Fibroblast of mammary gland (primary cell): ENCODE measurements around the gene THAP4.

Source experiments
- DNase-seq: peaks from one replicate; pipeline ENCODE4 v3.0.0-alpha.2; 2010; ENCODE audit warnings: low read depth
- H3K4me3 ChIP-seq: 2 replicates; pipeline ENCODE4 v1.5.1; 2011; ENCODE audit warnings: low read depth, mild to moderate bottlenecking, low read length, moderate library complexity; ENCODE audit not compliant: control insufficient read depth
- TF ChIP-seq, protein P1 (sequence below): conservative IDR thresholded peaks from 2 replicates; pipeline ENCODE4 v1.5.1; 2011; ENCODE audit warnings: low read depth, low read length, inconsistent platforms; ENCODE audit not compliant: control insufficient read depth, insufficient read depth

THAP4 gene

DNA sequence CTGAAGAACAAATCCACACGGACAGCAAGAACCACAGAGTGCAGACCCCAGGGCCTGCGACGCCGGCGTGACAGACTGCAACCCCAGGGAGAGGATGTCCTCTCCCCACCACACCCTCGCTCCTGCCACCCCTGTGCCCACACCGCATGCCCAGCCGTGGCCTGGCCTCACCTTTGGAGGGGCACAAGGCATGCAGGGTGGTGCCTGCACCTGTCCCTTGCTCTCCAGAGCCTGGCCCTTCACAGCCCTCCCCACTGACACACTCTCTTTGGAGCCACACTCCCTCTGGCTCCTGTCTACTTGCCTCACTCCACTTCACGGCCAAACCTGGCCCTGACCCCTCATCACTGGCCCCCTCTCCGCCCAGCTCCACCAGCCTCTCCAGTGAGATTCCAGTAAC, 9.3 kb downstream of the THAP4 start:
- TF ChIP-seq, protein P1, sequence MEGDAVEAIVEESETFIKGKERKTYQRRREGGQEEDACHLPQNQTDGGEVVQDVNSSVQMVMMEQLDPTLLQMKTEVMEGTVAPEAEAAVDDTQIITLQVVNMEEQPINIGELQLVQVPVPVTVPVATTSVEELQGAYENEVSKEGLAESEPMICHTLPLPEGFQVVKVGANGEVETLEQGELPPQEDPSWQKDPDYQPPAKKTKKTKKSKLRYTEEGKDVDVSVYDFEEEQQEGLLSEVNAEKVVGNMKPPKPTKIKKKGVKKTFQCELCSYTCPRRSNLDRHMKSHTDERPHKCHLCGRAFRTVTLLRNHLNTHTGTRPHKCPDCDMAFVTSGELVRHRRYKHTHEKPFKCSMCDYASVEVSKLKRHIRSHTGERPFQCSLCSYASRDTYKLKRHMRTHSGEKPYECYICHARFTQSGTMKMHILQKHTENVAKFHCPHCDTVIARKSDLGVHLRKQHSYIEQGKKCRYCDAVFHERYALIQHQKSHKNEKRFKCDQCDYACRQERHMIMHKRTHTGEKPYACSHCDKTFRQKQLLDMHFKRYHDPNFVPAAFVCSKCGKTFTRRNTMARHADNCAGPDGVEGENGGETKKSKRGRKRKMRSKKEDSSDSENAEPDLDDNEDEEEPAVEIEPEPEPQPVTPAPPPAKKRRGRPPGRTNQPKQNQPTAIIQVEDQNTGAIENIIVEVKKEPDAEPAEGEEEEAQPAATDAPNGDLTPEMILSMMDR: no peak
- no peak overlapping the region for H3K4me3 ChIP-seq
- no peak for DNase-seq

DNA sequence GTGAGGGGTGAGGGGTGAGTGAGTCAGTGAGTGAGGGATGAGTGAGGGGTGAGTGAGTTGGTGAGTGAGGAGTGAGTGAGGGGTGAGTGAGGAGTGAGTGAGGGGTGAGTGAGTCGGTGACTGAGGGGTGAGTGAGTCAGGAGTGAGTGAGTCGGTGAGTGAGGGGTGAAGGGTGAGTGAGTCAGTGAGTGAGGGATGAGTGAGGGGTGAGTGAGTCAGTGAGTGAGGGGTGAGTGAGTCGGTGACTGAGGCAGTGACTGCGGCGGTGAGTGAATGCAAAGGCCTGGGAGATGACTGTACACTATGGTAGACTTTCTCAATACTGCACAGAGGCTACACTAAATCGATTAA, 16.6 kb downstream of the THAP4 start:
- TF ChIP-seq, protein P1: no peak
- peak; percentile 72 for DNase-seq
- H3K4me3 ChIP-seq: no peak overlapping the region

DNA sequence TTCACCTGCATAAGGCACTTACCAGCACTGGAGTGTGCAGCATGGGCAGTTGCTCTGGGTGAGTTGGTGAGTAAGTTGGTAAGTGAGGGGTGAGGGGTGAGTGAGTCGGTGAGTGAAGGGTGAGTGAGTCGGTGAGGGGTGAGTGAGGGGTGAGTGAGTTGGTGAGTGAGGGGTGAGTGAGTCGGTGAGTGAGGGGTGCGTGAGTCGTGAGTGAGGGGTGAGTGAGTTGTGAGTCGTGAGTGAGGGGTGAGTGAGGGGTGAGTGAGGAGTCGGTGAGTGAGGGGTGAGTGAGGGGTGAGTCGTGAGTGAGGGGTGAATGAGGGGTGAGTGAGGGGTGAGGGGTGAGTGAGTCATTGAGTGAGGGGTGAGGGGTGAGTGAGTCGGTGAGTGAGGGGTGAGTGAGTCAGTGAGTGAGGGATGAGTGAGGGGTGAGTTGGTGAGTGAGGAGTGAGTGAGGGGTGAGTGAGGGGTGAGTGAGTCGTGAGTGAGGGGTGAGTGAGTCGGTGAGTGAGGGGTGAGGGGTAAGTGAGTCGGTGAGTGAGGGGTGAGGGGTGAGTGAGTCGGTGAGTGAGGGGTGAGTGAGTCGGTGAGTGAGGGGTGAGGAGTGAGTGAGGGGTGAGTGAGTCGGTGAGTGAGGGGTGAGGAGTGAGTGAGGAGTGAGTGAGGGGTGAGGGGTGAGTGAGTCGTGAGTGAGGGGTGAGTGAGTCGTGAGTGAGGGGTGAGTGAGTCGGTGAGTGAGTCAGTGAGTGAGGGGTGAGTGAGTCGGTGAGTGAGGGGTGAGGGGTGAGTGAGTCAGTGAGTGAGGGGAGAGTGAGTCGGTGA, 17.1 kb downstream of the THAP4 start:
- no peak overlapping the region for H3K4me3 ChIP-seq
- no peak for DNase-seq
- TF ChIP-seq, protein P1: no peak

DNA sequence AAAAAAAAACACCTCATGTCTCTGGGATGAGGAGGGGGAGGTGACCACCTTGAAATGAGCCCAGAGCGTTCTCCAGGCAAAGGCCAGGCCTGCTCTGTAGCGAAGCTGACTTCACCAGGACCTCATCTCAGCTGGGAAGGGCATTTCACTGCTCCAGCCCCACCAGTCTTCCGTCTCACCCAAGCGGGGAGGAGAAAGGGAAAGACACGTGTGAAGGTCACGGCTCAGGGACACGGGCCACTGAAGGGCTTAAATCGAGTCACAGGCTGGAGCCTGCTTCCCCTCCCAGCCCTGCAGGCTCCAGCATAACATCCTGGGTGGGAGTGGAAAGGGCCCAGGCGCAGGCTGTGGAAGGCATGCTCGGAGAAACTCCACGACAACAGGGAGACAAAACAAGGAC, 18.1 kb downstream of the THAP4 start:
- H3K4me3 ChIP-seq: no peak overlapping the region
- no peak for DNase-seq
- TF ChIP-seq, protein P1: no peak

- no peak overlapping the region for H3K4me3 ChIP-seq
- TF ChIP-seq, protein P1: no peak
These were observed 18.6 kb downstream of the THAP4 start for GRCh38 chr2:241618296-241618805.

GRCh38 chr2:241617431-241618154, 19.4 kb downstream of the THAP4 start:
- DNase-seq: no peak
- no peak overlapping the region for H3K4me3 ChIP-seq
- TF ChIP-seq, protein P1: no peak

More at GRCh38 chr2:241618296-241618805, 18.6 kb downstream of the THAP4 start:
- no peak for DNase-seq
